NOMO-1 (cell line): Measurements from ENCODE around the gene HADH.
A peak's percentile ranks its signal among the peaks of the same experiment; 100 is the strongest.
"Not testable (repeated sequence)": the region's sequence is repeated elsewhere in the genome, so short reads cannot be mapped to it uniquely, and the experiment has no call there.

Experiments
- DNase-seq, 2 experiments: peaks; one replicate each; lab custom pipeline; 2025; ENCODE audit not compliant: unreplicated experiment in 2 of 2; lab: John Stamatoyannopoulos, UW

Gene HADH

GRCh38 chr4:107994894-107995293, 5.2 kb downstream of the HADH start:
- no peak for DNase-seq

DNA sequence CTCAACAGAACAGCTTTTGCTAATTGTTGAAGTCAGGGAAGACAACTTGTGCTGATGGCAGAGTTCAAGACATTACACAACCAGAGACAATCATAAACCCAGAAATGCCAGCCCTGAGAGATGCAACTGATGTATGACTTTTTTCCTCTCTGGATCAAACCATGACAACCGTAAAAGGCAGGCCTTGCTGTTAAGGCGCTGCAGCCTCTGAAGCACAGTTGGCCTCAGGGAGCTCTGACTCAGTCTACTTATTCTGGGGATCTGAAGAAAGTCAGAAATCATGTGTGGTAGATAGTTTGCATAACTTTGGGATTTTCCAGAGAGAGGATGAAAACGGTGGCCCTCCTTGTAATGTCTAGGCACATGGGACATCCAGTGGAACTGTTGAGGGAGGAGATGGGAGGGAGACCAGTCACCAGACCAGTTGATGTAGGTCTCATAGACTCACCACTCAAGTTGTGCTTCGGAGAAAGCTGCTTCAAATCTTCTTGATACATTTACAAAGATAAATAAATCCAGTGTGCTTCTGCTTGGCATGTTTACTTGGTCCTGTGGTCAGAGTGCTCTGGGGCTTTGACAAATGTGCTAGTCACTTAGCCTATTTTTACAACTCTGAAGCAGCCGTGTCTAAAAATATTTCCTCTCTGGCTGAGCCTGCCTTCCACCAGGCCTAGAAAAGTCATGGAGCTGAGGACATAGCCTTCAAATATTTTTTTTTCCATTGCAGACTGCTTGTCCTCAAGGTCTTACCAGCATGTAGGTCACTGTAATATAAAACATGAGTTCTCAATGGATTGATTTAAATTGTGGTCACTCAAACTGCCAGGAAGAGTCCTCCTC, 7.5 kb downstream of the HADH start:
- DNase-seq: peak; percentile 13 to 40

DNA sequence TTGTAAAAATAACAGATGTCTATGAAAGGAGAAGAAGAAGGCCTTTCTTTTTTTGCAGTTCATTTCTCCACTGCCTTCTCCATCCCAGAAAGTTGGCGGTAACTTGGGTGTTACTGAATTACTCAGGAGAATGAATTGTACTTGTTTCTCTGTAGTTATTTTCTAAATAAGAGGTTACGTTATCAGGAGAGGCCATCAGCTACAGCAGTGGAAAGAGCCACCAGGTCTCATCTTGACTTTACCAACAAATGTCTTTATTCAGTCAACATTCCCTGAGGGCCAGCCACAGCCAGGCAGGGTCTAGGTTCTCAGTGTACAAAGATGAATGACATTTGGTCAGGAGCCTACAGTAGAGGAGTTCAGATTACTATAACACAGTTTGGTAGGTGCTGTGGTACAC, 8.1 kb downstream of the HADH start:
- DNase-seq: no peak

- peak in 1 of 2 experiments; percentile 79 for DNase-seq
Observed at GRCh38 chr4:107999932-108000539, 10.3 kb downstream of the HADH start.

DNA sequence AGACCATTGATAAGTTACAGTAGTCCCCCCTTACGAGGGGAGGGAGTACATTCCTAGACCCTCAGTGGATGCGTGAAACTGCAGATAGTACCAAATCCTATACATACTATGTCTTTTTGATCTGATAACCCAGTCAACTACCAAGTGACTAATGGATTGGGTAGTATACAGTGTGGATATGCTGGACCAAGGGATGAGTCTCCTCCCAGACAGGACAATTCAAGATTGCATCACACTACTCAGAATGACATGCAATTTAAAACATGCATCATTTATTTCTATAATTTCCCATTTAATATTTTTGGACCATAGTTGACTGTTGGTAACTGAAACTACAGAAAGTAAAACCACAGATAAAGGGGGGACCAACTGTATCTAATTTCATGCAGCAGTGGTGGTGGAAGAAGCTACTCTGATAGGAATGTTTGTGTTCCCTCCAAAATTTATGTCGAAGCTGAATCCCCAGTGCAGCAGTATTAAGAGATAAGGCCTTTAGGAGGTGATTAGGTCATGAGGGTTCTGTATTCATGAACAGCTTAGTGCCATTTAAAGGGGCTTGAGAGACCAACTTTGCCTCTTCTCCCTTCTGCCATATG, 11.9 kb downstream of the HADH start:
- no peak for DNase-seq

DNA sequence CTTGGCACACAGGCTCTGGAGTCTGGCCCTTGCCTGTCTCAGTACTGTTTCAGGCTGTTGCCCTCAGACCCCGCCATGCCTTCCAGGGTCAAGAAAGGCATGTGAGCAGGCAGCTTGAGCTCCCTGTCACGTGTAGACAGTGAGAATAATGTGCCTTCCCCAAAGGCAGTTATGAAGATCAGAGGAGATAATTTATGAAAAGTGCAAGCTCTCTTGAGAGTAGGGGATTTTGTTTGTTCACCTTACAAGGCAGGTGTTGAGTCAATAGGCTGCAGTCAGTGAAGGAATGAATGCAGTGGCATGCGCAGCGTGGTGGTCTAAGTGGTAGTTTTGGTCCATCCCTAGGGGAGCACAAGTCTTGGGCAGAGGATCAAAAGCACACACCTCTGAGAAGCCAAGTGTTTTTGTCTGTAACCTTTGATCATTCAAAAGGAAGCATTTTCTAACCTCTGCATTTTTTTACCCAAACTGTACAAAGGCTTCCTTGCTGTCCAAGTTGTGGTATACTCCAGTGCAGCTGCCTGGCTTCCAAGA, 14.4 kb downstream of the HADH start:
- DNase-seq: no peak

DNA sequence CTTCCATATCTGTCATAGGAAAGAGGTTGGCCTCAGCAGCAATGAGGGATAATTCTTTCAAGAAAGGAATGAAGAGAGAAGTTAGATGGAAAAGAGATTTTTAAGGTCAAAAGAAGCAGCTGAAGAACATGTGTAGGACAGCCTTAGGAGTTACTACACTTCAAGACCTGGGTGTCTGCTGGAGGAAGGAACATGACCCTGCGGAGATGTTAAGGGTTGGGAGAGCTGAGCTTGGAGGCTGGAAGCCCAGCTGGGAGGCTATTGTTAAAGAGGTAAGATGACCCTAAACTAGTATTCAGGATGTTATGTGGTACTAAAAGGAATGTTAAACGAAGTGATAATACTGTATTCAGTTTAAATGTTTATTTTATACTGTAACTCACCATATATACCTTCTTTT, 15.0 kb downstream of the HADH start:
- DNase-seq: no peak

GRCh38 chr4:108005807-108006206, 16.1 kb downstream of the HADH start:
- no peak for DNase-seq

GRCh38 chr4:108006361-108006760, 16.7 kb downstream of the HADH start:
- DNase-seq: no peak

GRCh38 chr4:108007984-108008383, 18.3 kb downstream of the HADH start:
- no peak for DNase-seq

- DNase-seq: peak in 1 of 2 experiments; percentile 30
Observed at GRCh38 chr4:108008721-108009120, 19.0 kb downstream of the HADH start.

GRCh38 chr4:108010167-108010566, 20.5 kb downstream of the HADH start:
- no peak for DNase-seq

DNA sequence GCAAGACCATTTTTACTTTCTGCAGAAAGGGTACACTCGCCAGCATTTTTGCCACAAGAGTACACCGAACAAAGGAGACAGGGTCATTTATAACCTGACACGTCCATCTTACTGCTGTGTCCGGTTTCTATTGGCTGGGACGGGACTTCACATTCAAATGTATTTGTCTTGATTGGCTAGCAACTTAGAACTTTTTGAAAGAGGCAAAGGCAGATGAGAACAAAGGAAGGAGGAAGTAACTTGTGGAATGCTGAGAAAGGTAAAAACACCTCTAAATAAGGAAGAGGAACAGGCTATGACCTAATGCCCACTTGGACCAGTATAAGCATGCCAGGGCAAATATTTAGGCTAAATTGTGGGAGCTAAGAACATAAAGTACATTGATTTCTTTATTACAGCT, 22.7 kb downstream of the HADH start:
- DNase-seq: not testable (repeated sequence)

DNA sequence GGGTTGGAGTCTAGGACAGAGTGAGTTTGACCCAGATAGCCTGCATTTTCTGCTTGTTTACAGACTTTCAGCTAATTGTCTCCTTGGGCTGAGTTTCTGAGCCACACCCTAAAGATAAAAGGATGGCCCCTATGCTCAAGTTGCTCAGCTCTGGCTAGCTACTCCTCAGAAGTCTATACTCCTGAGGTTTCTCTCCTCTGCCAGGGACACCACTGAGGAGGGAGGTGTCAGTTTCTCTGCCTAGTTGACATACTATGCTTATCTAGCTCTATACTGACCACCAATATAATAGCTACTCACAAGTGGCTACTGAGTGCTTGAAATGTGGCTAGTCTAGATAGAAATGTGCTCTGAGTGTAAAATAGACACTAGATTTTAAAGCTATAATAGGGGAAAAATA, 23.6 kb downstream of the HADH start:
- no peak for DNase-seq

GRCh38 chr4:108013955-108014354, 24.3 kb downstream of the HADH start:
- no peak for DNase-seq

DNA sequence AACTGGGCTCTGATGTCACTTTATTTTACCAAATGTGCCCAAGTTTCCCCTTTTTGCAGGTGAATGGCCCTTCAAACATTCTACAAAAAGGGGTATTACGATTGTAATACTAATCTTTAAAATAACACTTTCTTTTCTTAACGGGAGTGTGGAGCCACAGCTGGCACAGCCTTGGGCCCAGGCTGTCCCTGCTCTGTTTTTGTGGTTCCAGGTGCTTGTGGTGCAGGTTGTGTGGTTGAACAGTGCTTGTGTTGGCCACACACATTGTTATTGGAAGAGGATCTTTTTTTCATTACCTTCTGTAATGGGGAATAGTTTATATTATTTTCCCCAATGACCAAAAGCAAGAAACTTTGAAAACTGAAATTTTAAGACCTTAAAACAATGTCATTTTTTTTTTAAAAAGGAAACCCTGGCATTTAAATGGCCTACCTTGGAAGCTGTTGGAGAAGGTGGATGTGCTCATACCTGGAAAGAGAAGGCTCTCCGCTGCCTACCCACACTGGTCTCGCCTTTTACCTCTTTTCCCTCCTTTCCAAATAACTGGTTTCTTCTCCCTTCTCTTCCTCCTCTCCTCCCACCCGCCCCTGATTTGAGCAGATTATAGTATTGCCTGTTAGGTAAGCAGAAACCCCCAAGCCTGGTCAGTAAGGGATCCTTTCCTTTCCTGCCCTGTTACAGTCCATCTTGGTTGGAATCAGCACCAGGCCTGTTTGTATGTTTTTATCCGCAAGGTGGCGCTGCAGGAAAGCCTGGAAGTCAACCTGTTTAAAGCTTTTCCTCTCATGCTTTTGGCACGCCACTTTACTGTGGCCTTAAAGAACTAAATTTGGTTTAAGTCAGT, 28.6 kb downstream of the HADH start:
- peak; percentile 23 to 54 for DNase-seq

GRCh38 chr4:108018884-108019187, 29.1 kb downstream of the HADH start:
- DNase-seq: no peak

GRCh38 chr4:108024085-108024877, 34.6 kb downstream of the HADH start:
- DNase-seq: peak in 1 of 2 experiments; percentile 26

DNA sequence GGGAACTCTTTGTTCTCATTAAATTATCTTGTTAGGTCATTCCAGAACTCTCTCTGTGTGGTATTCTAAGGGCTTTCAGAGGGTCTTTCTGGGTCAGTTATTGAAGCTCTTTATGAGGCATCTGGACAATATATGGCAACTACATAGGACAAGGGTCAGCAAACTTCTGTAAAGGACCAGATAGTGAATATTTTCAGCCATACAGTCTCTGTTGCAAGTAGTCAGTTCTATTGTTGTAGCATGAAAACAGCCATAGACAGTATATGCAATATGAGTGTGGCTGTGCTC, 35.1 kb downstream of the HADH start:
- DNase-seq: no peak

DNA sequence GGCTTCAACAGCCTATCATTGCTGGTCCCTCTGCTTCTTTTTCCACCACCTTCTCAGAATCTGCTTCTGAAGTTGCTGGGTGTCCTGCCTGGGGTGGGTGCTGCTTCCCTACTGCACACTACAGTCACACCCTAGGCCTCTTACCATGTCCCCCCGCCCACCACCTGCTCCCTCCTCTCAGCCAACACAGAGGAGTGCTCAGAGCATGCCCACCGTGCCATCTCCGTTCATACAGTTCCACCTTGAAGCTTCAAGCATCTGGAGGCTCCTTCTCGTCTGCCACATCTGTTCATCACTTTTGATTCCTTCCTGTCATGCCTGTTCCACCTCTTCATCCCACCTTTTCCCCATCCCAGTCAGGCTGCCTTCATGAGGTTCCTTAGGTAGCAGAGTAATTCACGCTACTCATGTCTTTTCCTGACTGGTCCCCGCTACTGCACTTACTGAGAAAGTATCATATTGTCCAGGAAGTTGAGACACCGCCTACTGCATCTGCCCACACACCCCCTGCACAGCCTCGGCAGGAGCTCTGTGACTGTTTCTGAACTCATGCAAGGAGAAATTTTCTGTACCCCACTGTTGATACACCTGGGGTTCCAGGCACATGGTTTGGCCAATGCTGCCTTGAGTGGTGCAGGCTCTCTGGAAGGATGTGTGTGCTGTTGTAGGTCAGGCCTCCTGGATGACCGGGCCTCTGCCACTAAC, 39.5 kb downstream of the HADH start:
- DNase-seq: no peak
